Measurements from ENCODE around the gene STARD8. TPM values are rescaled to one million over a fixed set of nuclear protein-coding genes. Genes with fewer than 3 reads are reported as not detected.
"Not testable (repeated sequence)": the region's sequence is repeated elsewhere in the genome, so short reads cannot be mapped to it uniquely, and the experiment has no call there.

The STARD8 gene, protein sequence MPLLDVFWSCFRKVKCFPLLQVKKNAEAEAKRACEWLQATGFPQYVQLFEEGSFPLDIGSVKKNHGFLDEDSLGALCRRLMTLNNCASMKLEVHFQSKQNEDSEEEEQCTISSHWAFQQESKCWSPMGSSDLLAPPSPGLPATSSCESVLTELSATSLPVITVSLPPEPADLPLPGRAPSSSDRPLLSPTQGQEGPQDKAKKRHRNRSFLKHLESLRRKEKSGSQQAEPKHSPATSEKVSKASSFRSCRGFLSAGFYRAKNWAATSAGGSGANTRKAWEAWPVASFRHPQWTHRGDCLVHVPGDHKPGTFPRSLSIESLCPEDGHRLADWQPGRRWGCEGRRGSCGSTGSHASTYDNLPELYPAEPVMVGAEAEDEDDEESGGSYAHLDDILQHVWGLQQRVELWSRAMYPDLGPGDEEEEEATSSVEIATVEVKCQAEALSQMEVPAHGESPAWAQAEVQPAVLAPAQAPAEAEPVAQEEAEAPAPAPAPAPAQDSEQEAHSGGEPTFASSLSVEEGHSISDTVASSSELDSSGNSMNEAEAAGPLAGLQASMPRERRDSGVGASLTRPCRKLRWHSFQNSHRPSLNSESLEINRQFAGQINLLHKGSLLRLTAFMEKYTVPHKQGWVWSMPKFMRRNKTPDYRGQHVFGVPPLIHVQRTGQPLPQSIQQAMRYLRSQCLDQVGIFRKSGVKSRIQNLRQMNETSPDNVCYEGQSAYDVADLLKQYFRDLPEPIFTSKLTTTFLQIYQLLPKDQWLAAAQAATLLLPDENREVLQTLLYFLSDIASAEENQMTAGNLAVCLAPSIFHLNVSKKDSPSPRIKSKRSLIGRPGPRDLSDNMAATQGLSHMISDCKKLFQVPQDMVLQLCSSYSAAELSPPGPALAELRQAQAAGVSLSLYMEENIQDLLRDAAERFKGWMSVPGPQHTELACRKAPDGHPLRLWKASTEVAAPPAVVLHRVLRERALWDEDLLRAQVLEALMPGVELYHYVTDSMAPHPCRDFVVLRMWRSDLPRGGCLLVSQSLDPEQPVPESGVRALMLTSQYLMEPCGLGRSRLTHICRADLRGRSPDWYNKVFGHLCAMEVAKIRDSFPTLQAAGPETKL
- total RNA-seq (2014; rRNA removed; shearing (Covaris generic)) = 2.3 and 2.4 TPM in 2 replicates

DNA sequence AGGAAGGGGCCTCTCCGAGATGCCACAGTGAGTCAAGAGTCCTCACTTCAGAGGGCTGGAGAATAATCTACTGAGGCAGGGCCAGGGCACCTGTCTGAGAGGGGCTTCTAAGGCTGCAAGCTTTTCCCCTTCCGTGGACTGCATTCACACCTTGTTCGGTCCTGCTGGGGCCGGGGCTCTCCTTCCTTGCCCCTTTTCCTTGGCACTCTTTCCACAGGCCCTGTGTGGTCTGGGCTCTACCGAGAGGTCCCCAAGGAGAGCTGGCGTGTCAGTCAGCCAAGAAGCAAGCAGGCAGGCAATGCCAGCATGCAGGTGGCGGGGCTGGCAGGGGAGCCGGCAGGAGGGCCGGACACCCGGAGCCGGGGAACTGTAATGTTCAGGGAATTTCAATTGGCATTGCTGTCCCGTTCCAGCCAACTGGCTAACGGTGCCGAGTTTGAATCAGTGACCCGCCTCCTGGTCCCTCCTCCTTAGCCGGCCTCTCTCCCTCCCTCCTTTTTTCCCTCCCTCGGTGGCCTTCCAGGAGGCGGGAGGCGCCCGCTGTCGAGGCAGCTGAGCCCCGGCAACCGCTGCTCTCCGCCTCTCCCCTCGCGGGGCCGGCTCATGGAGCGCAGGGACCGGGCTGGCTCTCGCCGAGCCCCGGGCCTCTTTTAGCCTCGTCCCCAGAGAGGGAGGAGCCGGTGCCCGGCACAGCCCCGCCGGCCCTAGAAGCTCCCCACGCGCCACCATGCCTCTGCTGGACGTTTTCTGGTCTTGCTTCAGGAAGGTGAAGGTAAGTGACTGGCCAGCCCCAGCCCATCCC lies at the start of gene STARD8:
STARD8 (plus strand) TSS at position 511 of the 802 bp plus-strand sequence; CDS start at position 728, 217 bp downstream.
- peak within 1 kb of the TSS; percentile 59 for H3K27ac ChIP-seq
- no peaks in the 10 kb centered on the region for H3K27me3 ChIP-seq (replicated peaks)

DNA sequence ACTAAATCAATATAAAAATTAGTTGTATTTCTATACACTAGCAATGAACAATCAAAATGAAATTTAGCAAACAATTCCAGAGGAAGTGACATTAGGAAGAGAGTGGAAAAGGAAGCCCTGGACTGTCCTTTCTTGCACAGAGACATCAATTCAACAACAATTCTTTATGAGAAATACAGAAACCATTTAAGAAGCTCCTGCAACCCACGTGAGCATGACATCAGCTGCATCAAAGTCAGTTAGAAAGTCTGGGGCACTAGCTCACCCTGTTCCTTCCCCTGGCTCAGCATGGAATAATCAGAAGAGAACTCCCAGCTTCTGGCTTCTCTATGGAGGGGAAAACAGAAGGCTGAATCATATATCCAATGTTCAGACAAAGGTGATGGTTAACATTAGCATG lies 48.6 kb upstream of the STARD8 start:
- Histone ChIP-seq H3K36me3 (no peaks in the 10 kb centered on the region), H3K4me3 (no peak overlapping the region), H3K27me3 (replicated peaks) (no peaks in the 10 kb centered on the region), H3K9me3 (replicated peaks) (no peaks in the 10 kb centered on the region), H3K4me1 (replicated peaks) (no peaks in the 10 kb centered on the region), H3K27ac (no peak overlapping the region)
- no peak for DNase-seq (ENCODE audit: low read depth in 1 of 2, low spot score in 2 of 2)

More for the DNA sequence above, at the start of gene STARD8:
- DNase-seq (ENCODE audit: low read depth in 1 of 2, low spot score in 2 of 2) = peak; percentile 68 to 74
- peak within 1 kb of the TSS; percentile 43 for H3K4me3 ChIP-seq
- no peaks in the 10 kb centered on the region for H3K9me3 ChIP-seq (replicated peaks)
- H3K4me1 ChIP-seq (replicated peaks) = peaks cover 23% of the 10 kb centered on the region
- H3K36me3 ChIP-seq = no peaks in the 10 kb centered on the region

DNA sequence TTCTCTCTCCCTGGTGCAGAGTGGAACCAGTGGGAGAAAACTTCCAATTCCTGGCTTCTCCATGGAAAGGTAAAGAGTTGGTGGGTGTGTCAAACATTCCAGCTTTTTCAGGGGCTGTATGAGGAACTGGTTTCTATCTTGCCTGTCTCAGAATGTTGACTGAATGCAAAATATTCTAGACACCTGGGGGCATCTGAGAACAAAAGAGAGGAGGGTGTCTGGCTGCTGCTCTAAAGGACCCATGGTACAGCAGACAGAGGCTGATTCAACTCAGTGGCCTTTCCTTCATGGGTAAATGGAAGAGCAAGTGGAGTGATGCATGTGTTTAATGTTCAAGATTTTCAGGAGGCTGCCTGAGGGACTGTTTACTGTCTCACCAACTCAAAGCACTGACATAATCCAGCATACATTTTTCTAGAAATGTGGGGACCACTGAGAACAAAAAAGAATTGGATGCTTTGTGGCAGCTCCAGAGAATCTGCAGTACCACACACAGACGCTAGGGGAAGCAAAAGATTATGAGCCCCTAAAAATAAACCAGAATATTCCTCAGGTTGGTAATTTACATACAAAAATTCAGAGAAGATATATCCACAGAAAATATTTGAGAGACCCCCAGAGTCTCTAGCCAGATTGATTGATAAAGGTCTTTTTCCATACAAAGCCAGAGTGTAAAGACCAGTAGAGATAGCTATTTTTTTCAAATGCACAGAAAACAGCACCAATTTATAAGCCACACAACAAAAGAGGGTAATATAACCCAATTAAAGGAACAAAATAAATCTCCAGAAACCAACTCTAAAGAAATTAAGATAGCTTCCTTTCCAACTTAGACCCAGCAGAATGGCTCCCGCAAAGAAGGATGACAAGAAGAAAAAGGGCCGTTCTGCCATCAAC lies 48.0 kb upstream of the STARD8 start:
- Histone ChIP-seq H3K4me1 (replicated peaks) (no peaks in the 10 kb centered on the region), H3K4me3 (no peak overlapping the region), H3K36me3 (no peaks in the 10 kb centered on the region), H3K9me3 (replicated peaks) (no peaks in the 10 kb centered on the region), H3K27ac (no peak overlapping the region), H3K27me3 (replicated peaks) (no peaks in the 10 kb centered on the region)
- peak in 1 of 2 experiments; percentile 1 for DNase-seq (ENCODE audit: low read depth in 1 of 2, low spot score in 2 of 2)

DNA sequence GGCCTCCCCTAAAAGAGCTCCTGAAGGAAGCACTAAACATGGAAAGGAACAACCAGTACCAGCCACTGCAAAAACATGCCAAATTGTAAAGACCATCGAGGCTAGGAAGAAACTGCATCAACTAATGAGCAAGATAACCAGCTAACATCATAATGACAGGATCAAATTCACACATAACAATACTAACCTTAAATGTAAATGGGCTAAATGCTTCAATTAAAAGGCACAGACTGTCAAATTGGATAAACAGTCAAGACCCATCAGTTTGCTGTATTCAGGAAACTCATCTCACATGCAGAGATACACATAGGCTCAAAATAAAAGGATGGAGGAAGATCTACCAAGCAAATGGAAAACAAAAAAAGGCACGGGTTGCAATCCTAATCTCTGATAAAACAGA lies 43.2 kb upstream of the STARD8 start:
- not testable (repeated sequence) for H3K27ac ChIP-seq; H3K4me3 ChIP-seq; H3K27me3 ChIP-seq (replicated peaks); H3K36me3 ChIP-seq; DNase-seq (ENCODE audit: low read depth in 1 of 2, low spot score in 2 of 2); H3K9me3 ChIP-seq (replicated peaks); H3K4me1 ChIP-seq (replicated peaks)

DNA sequence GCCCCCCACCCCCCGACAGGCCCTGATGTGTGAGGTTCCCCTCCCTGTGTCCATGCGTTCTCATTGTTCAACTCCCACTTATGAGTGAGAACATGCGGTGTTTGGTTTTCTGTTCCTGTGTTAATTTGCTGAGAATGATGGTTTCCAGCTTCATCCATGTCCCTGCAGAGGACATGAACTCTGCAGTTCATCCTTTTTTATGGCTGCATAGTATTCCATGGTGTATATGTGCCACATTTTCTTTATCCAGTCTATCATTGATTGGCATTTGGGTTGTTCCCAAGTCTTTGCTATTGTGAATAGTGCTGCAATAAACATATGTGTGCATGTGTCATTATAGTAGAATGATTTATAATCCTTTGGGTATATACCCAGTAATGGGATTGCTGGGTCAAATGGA lies 32.7 kb upstream of the STARD8 start:
- H3K27me3 ChIP-seq (replicated peaks); DNase-seq (ENCODE audit: low read depth in 1 of 2, low spot score in 2 of 2); H3K27ac ChIP-seq; H3K36me3 ChIP-seq; H3K9me3 ChIP-seq (replicated peaks); H3K4me1 ChIP-seq (replicated peaks); H3K4me3 ChIP-seq: not testable (repeated sequence)

DNA sequence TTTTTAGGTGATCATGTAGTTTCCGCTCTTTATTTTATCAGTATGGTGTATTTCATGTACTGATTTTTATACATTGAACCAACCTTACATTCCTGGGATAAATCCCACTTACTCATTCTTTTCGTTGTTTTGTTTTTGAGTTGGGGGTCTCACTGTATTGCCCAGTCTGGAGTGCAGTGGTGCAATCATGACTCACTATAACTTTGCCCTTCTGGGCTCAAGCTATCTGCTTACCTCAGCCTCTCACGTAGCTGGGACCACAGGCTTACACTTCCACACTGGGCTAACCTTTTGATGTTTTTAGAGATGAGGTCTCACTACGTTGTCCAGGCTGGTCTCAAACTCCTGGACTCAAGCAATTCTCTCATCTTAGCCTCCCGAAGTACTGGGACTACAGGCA lies 19.5 kb upstream of the STARD8 start:
- Histone ChIP-seq H3K27me3 (replicated peaks) (no peaks in the 10 kb centered on the region), H3K4me1 (replicated peaks) (no peaks in the 10 kb centered on the region), H3K36me3 (no peaks in the 10 kb centered on the region), H3K4me3 (no peak overlapping the region), H3K27ac (no peak overlapping the region), H3K9me3 (replicated peaks) (no peaks in the 10 kb centered on the region)
- DNase-seq (ENCODE audit: low read depth in 1 of 2, low spot score in 2 of 2) = no peak

DNA sequence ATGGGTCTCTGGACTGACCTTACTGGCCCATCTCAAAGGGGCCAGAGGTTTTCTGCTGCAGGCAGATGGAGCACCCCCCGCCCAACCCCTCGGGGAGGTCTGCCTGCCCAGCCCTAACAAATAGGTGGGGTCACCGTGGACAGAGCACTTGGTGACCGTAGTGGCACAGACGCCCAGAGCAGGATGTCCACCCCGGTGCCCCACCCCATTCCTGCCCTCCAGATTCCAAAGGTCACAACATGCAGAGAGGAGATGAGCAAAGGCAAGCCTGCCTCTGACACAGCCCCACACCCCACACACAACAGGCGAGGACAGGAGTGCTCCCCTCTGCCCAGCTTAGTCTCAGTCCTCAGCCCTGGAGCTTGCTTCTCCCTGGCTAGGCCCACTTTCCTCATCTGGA lies 17.5 kb upstream of the STARD8 start:
- H3K27ac ChIP-seq; H3K4me3 ChIP-seq; H3K27me3 ChIP-seq (replicated peaks); DNase-seq (ENCODE audit: low read depth in 1 of 2, low spot score in 2 of 2); H3K4me1 ChIP-seq (replicated peaks); H3K36me3 ChIP-seq; H3K9me3 ChIP-seq (replicated peaks): not testable (repeated sequence)

DNA sequence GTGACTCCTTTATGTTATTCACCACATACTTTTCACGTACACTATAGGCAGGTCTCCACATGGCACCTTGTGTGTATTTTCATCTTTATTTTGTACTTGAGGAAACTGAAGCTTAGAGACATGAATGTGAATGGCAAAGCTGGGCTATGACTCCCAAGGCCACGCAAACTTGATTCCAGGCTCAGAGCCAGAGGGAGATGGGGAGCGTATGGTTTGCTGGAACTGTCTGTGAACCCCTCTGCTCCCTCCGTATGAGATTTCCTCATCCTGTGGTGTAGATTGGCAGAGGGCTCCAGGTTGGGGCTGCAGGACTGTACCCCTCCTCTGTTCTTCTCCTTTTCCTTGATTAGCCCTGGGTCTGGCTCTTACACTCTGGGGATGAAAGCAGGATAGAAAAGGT lies 16.1 kb upstream of the STARD8 start:
- no peaks in the 10 kb centered on the region for H3K36me3 ChIP-seq
- no peak overlapping the region for H3K27ac ChIP-seq
- no peaks in the 10 kb centered on the region for H3K9me3 ChIP-seq (replicated peaks)
- no peak overlapping the region for H3K4me3 ChIP-seq
- no peak for DNase-seq (ENCODE audit: low read depth in 1 of 2, low spot score in 2 of 2)
- H3K4me1 ChIP-seq (replicated peaks) = no peaks in the 10 kb centered on the region
- no peaks in the 10 kb centered on the region for H3K27me3 ChIP-seq (replicated peaks)

DNA sequence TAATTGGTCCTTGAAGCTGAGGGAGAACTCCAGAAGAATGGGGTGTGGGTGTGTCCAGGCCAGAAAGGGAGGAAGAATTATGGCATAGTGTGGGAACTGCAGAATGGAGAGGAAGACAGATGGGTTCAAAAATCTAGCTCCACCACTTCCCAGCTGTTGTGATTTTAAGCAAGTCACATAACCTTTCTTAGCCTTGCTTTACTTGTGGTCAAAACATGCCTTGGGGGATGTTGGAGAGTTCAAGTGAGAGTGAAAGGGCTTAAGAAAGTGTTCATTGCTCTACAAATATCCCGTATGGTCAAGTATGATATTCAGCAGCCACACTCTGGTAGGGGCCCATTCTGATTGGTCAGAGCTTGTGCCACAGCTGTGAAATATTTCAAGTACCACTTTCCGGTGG lies 15.0 kb upstream of the STARD8 start:
- H3K4me3 ChIP-seq = no peak overlapping the region
- no peaks in the 10 kb centered on the region for H3K4me1 ChIP-seq (replicated peaks)
- H3K36me3 ChIP-seq = no peaks in the 10 kb centered on the region
- H3K27ac ChIP-seq = no peak overlapping the region
- no peaks in the 10 kb centered on the region for H3K9me3 ChIP-seq (replicated peaks)
- no peaks in the 10 kb centered on the region for H3K27me3 ChIP-seq (replicated peaks)
- no peak for DNase-seq (ENCODE audit: low read depth in 1 of 2, low spot score in 2 of 2)

DNA sequence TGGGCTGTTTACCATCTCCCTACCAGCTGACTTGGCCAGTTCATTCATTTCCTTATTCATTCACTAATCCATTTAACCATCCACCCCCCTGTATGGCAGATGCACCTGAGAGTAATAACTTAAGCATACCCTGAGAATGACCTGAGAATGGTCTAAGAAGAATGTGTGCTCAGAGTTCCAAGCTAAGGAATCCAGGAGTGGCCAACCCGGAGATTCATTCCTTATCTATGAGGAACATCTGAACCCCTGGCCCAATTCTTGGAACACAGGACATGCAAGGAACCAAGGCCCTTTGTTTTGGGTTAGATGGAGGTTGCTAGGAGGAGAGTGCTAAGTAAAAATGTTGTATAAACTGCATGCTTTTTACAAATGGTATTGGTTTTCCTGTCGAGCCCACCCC lies 13.5 kb upstream of the STARD8 start:
- Histone ChIP-seq H3K4me3 (no peak overlapping the region), H3K4me1 (replicated peaks) (no peaks in the 10 kb centered on the region), H3K27ac (no peak overlapping the region), H3K36me3 (no peaks in the 10 kb centered on the region), H3K9me3 (replicated peaks) (no peaks in the 10 kb centered on the region), H3K27me3 (replicated peaks) (no peaks in the 10 kb centered on the region)
- no peak for DNase-seq (ENCODE audit: low read depth in 1 of 2, low spot score in 2 of 2)

DNA sequence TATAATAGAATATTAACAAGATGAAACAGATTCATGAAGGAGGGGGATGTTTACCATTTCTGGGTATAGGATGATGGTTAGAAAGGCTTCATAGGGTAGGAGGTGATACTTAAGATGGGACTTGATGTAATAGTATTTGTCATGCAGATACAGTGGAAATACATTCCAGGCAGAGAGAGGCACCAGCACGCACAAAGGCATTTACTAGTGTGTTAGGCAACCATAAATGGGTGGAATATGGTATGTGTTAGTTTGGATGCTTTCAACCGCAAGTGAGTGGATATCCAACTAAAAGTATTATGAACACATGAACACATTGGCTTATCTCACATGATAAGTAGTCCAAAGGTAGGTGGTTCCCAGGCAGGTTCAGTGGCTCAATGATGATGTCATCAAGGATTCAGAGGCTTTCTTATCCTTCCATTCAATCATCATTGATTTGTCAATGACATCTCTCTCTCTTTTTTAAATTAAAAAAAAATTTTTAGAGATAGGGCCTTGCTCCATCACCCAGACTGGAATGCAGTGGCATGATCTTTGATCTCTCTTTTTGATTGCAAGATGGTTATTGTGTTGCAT lies 12.7 kb upstream of the STARD8 start:
- Histone ChIP-seq H3K36me3 (no peaks in the 10 kb centered on the region), H3K27me3 (replicated peaks) (no peaks in the 10 kb centered on the region), H3K27ac (no peak overlapping the region), H3K4me1 (replicated peaks) (no peaks in the 10 kb centered on the region), H3K9me3 (replicated peaks) (no peaks in the 10 kb centered on the region), H3K4me3 (no peak overlapping the region)
- no peak for DNase-seq (ENCODE audit: low read depth in 1 of 2, low spot score in 2 of 2)

DNA sequence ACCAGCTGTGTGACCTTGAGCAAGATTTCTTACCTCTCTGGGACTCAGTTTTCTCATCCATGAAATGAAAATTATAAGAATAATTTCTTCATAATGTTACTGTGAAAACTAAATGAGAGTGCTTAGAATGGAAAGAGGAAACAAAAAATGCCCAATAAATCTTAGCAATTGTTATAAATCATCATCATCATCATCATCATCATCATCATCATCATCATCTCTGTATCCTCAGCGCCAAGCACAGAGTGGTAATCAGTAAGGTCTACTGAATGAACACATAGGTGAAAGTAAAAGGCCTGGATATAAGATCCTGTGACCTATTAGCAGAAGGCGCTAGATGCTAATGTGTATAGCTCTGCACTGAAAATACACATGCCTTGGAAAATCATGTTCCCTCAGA lies 6.8 kb upstream of the STARD8 start:
- H3K4me1 ChIP-seq (replicated peaks) = no peaks in the 10 kb centered on the region
- H3K4me3 ChIP-seq = no peak overlapping the region
- no peaks in the 10 kb centered on the region for H3K9me3 ChIP-seq (replicated peaks)
- H3K27ac ChIP-seq = no peak overlapping the region
- no peaks in the 10 kb centered on the region for H3K36me3 ChIP-seq
- H3K27me3 ChIP-seq (replicated peaks) = no peaks in the 10 kb centered on the region
- no peak for DNase-seq (ENCODE audit: low read depth in 1 of 2, low spot score in 2 of 2)
